HG03045 (cell line): ENCODE measurements around the gene ARL16.

Experiments used
- ATAC-seq: cut with Tn5 transposase; IDR thresholded peaks from one replicate; pipeline ENCODE4 v1.9.1; 2021; ENCODE audit warnings: mild to moderate bottlenecking, moderate library complexity; ENCODE audit not compliant: unreplicated experiment

The ARL16 gene

GRCh38 chr17:81683584-81684441 lies at the start of gene ARL16, which contains the start of gene HGS:
ARL16 (minus strand) TSS chr17:81683797; CDS start chr17:81683753, 44 bp downstream.
HGS (plus strand) TSS chr17:81684011; CDS start chr17:81684067, 56 bp downstream.
- peak; percentile 85 for ATAC-seq

GRCh38 chr17:81727324-81728031 lies 43.9 kb upstream of the ARL16 start:
- no peak for ATAC-seq

GRCh38 chr17:81726004-81726403 lies 42.4 kb upstream of the ARL16 start:
- no peak for ATAC-seq

GRCh38 chr17:81725439-81725838 lies 41.8 kb upstream of the ARL16 start:
- ATAC-seq = no peak

- no peak for ATAC-seq
Measured at GRCh38 chr17:81723651-81724209, 40.1 kb upstream of the ARL16 start.

- no peak for ATAC-seq
Measured at GRCh38 chr17:81722184-81723120, 38.9 kb upstream of the ARL16 start.

- no peak for ATAC-seq
Measured at GRCh38 chr17:81720267-81721071, 36.9 kb upstream of the ARL16 start.

GRCh38 chr17:81719410-81720266 lies 36.0 kb upstream of the ARL16 start:
- no peak for ATAC-seq

- ATAC-seq = no peak
Measured at GRCh38 chr17:81717766-81718089, 34.1 kb upstream of the ARL16 start.

GRCh38 chr17:81717049-81717765 lies 33.6 kb upstream of the ARL16 start:
- ATAC-seq = no peak

- no peak for ATAC-seq
Measured at GRCh38 chr17:81716674-81716996, 33.0 kb upstream of the ARL16 start.

GRCh38 chr17:81715872-81716673 lies 32.5 kb upstream of the ARL16 start:
- ATAC-seq = no peak

GRCh38 chr17:81715107-81715871 lies 31.7 kb upstream of the ARL16 start:
- no peak for ATAC-seq

- no peak for ATAC-seq
Measured at GRCh38 chr17:81714412-81715106, 31.0 kb upstream of the ARL16 start.

GRCh38 chr17:81713556-81714411 lies 30.2 kb upstream of the ARL16 start:
- ATAC-seq = no peak
